Measurements from ENCODE around the gene UGT1A8. TPM values are rescaled to one million over a fixed set of nuclear protein-coding genes. Genes with fewer than 3 reads are reported as not detected.

Gene UGT1A8
- polyA plus RNA-seq, 2 of the 4 experiments (the other 2 are of a cell fraction): 0.22 TPM; not detected in 1

GRCh38 chr2:233668605-233669260 lies 51.3 kb downstream of the UGT1A8 start (continued):
- no peak for TF ChIP-seq EHMT2 (IDR thresholded peaks at IDR 0.05; ENCODE audit: low read depth)
- TF ChIP-seq ZNF302 (CRISPR knock-in tag; IDR thresholded peaks at IDR 0.05): no peak
- peak in 1 of 2 experiments; percentile 55; a peak in 2 of 4 replicates for TF ChIP-seq CEBPB (IDR thresholded peaks at IDR 0.05)
- TF ChIP-seq CHD4 (IDR thresholded peaks at IDR 0.05; ENCODE audit: borderline replicate concordance): no peak
- peak; percentile 81 for TF ChIP-seq GATA3 (IDR thresholded peaks at IDR 0.05; ENCODE audit: borderline replicate concordance)
- TF ChIP-seq ATOH8 (CRISPR knock-in tag; IDR thresholded peaks at IDR 0.05; ENCODE audit: low read depth): no peak
- TF ChIP-seq KDM1A (IDR thresholded peaks at IDR 0.05; ENCODE audit: low read depth): no peak
- 0 out of 2 replicates have a peak, but pooled peaks have one; percentile 34 for TF ChIP-seq HES2 (IDR thresholded peaks at IDR 0.05)
- 0 out of 2 replicates have a peak, but pooled peaks have one; percentile 42 for TF ChIP-seq EHF (CRISPR knock-in tag; IDR thresholded peaks at IDR 0.05)
- TF ChIP-seq ZFP36 (IDR thresholded peaks at IDR 0.05; ENCODE audit: borderline replicate concordance, partially characterized antibody): no peak
- TF ChIP-seq BHLHE40 (IDR thresholded peaks at IDR 0.05; ENCODE audit: low read depth, low read length): no peak
- no peak for TF ChIP-seq NFE2L2 (conservative IDR thresholded peaks at IDR 0.05; ENCODE audit: low read length)
- no peak for TF ChIP-seq ZC3H11A (IDR thresholded peaks at IDR 0.05)
- 0 out of 2 replicates have a peak, but pooled peaks have one; percentile 41 for TF ChIP-seq HOXB13 (CRISPR knock-in tag; IDR thresholded peaks at IDR 0.05; ENCODE audit: low read depth)
- no peak for TF ChIP-seq CBX2 (IDR thresholded peaks at IDR 0.05; ENCODE audit: borderline replicate concordance, low read depth)
- TF ChIP-seq BCL3 (IDR thresholded peaks at IDR 0.05): no peak
- TF ChIP-seq RCOR1 (IDR thresholded peaks at IDR 0.05; ENCODE audit: low read depth, low read length): no peak
- TF ChIP-seq HDAC2 (IDR thresholded peaks at IDR 0.05): no peak
- TF ChIP-seq, protein P1, sequence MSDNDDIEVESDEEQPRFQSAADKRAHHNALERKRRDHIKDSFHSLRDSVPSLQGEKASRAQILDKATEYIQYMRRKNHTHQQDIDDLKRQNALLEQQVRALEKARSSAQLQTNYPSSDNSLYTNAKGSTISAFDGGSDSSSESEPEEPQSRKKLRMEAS (IDR thresholded peaks at IDR 0.05): peak; percentile 43; the same call in 1 of the 2 replicates
- TF ChIP-seq ESRRA (IDR thresholded peaks at IDR 0.05; ENCODE audit: borderline replicate concordance, low read length): no peak
- TF ChIP-seq ELK1 (IDR thresholded peaks at IDR 0.05; ENCODE audit: low read depth, low read length): no peak
- TF ChIP-seq MAZ (IDR thresholded peaks at IDR 0.05; ENCODE audit: borderline replicate concordance, low read depth, low read length): no peak
- TF ChIP-seq NR3C1 (IDR thresholded peaks at IDR 0.05): no peak
- TF ChIP-seq HOXA7 (CRISPR knock-in tag; IDR thresholded peaks at IDR 0.05): 0 out of 2 replicates have a peak, but pooled peaks have one; percentile 39
- no peak for TF ChIP-seq RFX5 (IDR thresholded peaks at IDR 0.05)
- TF ChIP-seq ZSCAN20 (CRISPR knock-in tag; IDR thresholded peaks at IDR 0.05): no peak
- no peak for TF ChIP-seq PHF8 (IDR thresholded peaks at IDR 0.05; ENCODE audit: borderline replicate concordance, low read depth)
- TF ChIP-seq, protein P2, sequence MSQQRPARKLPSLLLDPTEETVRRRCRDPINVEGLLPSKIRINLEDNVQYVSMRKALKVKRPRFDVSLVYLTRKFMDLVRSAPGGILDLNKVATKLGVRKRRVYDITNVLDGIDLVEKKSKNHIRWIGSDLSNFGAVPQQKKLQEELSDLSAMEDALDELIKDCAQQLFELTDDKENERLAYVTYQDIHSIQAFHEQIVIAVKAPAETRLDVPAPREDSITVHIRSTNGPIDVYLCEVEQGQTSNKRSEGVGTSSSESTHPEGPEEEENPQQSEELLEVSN (IDR thresholded peaks at IDR 0.05; ENCODE audit: borderline replicate concordance, low read depth): peak; percentile 66; the same call in 1 of the 2 replicates
- TF ChIP-seq TFCP2L1 (CRISPR knock-in tag; IDR thresholded peaks at IDR 0.05): no peak

All from A549 (cell line).